Fibroblast of the aortic adventitia (primary cell): ENCODE results near the gene VEGFA. TPM values are rescaled to one million over a fixed set of nuclear protein-coding genes. Genes with fewer than 3 reads are reported as not detected.

Experiments used
- DNase-seq: peaks from one replicate; pipeline ENCODE4 v3.0.0-alpha.2; 2010; ENCODE audit warnings: low read depth
- H3K4me3 ChIP-seq: 2 replicates; pipeline ENCODE4 v1.5.1; 2011; ENCODE audit warnings: low read depth, mild to moderate bottlenecking, control low read depth, low read length, moderate library complexity
- total RNA-seq: library from RNA; depleted of rRNA; stranded (reverse); fragments of >200 nt; gene quantifications from 2 replicates; pipeline ENCODE4 v1.2.3, GENCODE V29; 2012; ENCODE audit warnings: low replicate concordance
- TF ChIP-seq, protein P1 (sequence below): IDR thresholded peaks from 2 replicates; pipeline ENCODE4 v1.5.1; 2011; ENCODE audit warnings: mild to moderate bottlenecking, low read length, control low read depth, inconsistent platforms; ENCODE audit not compliant: insufficient read depth

The VEGFA gene
- total RNA-seq, 1 donor = 98.9 TPM

DNA sequence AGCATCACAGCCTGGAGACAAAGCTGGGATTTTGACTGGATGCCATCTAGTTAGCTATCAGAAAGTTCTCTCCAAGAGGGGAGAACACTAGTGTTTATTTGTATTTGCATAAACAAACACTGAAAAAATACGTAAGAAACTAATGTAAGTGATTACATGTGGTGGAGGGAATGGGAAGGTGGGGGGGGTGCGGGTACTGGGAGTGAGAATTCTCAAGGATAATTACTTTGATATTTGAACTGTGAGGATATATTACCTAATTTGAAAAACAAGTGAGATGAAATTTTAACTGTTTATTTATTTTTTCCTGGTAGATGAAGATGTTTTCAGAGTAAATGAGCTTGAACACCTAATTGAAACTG is 54.7 kb downstream of the VEGFA start:
- TF ChIP-seq, protein P1, sequence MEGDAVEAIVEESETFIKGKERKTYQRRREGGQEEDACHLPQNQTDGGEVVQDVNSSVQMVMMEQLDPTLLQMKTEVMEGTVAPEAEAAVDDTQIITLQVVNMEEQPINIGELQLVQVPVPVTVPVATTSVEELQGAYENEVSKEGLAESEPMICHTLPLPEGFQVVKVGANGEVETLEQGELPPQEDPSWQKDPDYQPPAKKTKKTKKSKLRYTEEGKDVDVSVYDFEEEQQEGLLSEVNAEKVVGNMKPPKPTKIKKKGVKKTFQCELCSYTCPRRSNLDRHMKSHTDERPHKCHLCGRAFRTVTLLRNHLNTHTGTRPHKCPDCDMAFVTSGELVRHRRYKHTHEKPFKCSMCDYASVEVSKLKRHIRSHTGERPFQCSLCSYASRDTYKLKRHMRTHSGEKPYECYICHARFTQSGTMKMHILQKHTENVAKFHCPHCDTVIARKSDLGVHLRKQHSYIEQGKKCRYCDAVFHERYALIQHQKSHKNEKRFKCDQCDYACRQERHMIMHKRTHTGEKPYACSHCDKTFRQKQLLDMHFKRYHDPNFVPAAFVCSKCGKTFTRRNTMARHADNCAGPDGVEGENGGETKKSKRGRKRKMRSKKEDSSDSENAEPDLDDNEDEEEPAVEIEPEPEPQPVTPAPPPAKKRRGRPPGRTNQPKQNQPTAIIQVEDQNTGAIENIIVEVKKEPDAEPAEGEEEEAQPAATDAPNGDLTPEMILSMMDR = no peak
- no peak overlapping the region for H3K4me3 ChIP-seq
- no peak for DNase-seq

GRCh38 chr6:43825187-43826115 is 55.4 kb downstream of the VEGFA start:
- DNase-seq = no peak
- no peak overlapping the region for H3K4me3 ChIP-seq
- TF ChIP-seq, protein P1 = no peak

GRCh38 chr6:43826730-43827129 is 56.7 kb downstream of the VEGFA start:
- TF ChIP-seq, protein P1 = no peak
- no peak for DNase-seq
- no peak overlapping the region for H3K4me3 ChIP-seq

DNA sequence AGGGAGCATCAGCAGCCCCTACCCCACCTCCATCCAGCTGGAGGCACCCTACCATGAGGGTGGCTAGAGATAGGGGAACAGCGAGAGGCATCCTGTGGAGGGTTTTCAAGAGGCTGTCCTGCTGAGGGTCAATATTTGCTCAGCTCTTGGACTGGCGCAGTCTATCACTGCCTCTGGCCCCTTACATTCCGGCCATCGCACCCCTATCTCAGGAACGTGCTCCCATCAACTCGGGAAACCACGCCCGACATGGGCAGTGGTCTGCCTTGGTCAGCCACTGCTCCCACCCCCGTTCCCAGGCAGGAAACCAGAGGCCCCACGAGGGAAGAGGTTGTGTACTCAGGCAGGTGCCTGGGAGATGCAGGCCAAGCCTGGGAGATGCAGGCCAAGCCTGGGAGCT is 57.9 kb downstream of the VEGFA start:
- no peak for DNase-seq
- TF ChIP-seq, protein P1 = no peak
- H3K4me3 ChIP-seq = no peak overlapping the region

GRCh38 chr6:43828711-43829110 is 58.7 kb downstream of the VEGFA start:
- no peak for DNase-seq
- H3K4me3 ChIP-seq = no peak overlapping the region
- TF ChIP-seq, protein P1 = no peak

DNA sequence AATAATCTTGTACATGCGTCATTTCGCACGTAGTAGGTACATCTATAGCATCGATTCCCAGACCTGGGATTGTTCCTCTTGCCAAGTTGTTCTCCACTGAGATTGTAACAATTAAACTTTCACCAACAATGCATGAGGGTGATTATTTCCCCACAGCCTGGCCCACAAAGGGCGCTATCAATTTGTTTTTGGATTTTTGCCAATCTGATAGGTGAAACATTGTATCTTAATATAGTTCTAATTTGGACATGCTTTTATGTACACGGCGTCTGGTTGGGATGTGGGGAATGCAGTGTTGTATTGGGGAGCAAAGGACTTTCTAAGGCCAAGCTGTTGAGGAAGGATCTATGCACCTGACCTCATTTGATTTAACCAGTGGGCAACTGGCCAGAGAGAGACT is 59.5 kb downstream of the VEGFA start:
- TF ChIP-seq, protein P1 = no peak
- DNase-seq = no peak
- H3K4me3 ChIP-seq = no peak overlapping the region

DNA sequence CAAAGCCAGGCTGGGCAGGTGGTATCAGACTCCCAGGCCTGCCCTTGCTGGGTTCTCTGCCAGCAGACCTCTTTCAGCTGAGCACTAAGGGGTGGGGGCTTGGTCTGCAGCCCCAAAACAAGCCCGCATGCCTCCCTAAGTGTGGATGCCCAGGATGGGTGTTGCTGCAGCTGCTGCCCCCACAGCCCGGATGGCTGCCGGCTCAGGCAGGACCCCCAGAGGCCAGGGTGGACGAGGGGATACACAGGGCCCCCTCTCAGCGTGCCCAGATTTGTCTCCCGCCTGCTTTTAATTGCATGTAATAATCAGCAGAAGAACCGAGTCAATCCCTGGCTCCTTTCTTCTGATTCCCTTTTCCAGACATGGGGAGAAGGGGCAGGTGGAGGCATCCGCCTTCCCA is 60.8 kb downstream of the VEGFA start:
- H3K4me3 ChIP-seq = no peak overlapping the region
- TF ChIP-seq, protein P1 = no peak
- no peak for DNase-seq
